ENCODE data around the gene BTF3L4. TPM values are rescaled to one million over a fixed set of nuclear protein-coding genes. Genes with fewer than 3 reads are reported as not detected.

Gene BTF3L4
- total RNA-seq, 1 donor from 2014 or later, result 288 TPM

GRCh38 chr1:52127181-52128180, 71.4 kb downstream of the BTF3L4 start:
- no peak overlapping the region for H3K27ac ChIP-seq
- peaks cover 3% of the 10 kb centered on the region for H3K27me3 Mint-ChIP-seq (ENCODE audit: insufficient read depth, low read depth)
- no peaks in the 10 kb centered on the region for H3K36me3 ChIP-seq
- no peaks in the 10 kb centered on the region for H3K4me1 Mint-ChIP-seq
- H3K27ac Mint-ChIP-seq, result no peak overlapping the region
- no peak for DNase-seq (ENCODE audit: low spot score)
- peaks cover 2% of the 10 kb centered on the region for H3K9me3 Mint-ChIP-seq
- no peaks in the 10 kb centered on the region for H4K20me1 ChIP-seq (ENCODE audit: low read depth)
- no peak overlapping the region for H3K4me2 ChIP-seq
- no peak overlapping the region for H2AFZ ChIP-seq (replicated peaks)
- no peaks in the 10 kb centered on the region for H3K4me1 ChIP-seq
- TF ChIP-seq EZH2 (IDR thresholded peaks at IDR 0.05), result no peak
- no peak for TF ChIP-seq EZH2phosphoT487 (IDR thresholded peaks at IDR 0.05)
- peak; percentile 59 for TF ChIP-seq CTCF (IDR thresholded peaks at IDR 0.05)
- H3K4me3 Mint-ChIP-seq, result no peak overlapping the region
- H3K27me3 ChIP-seq, result peaks cover 16% of the 10 kb centered on the region
- no peaks in the 10 kb centered on the region for H3F3A ChIP-seq (ENCODE audit: low read depth)
- H3K9ac ChIP-seq, result no peak overlapping the region
- H3K79me2 ChIP-seq (ENCODE audit: low read depth), result no peaks in the 10 kb centered on the region
- H3K4me3 ChIP-seq, result no peak overlapping the region
- H3K36me3 Mint-ChIP-seq, result no peaks in the 10 kb centered on the region
- no peaks in the 10 kb centered on the region for H3K9me3 ChIP-seq (ENCODE audit: low read depth)

GRCh38 chr1:52139817-52140540, 83.9 kb downstream of the BTF3L4 start:
- Histone ChIP-seq H3K27ac (no peak overlapping the region), H3K4me1 (peaks cover 9% of the 10 kb centered on the region), H3K9ac (no peak overlapping the region), H3F3A (ENCODE audit: low read depth) (peaks cover 16% of the 10 kb centered on the region), H3K4me2 (no peak overlapping the region), H3K9me3 (ENCODE audit: low read depth) (no peaks in the 10 kb centered on the region), H3K4me3 (no peak overlapping the region), H3K36me3 (no peaks in the 10 kb centered on the region), H3K79me2 (ENCODE audit: low read depth) (peaks cover 28% of the 10 kb centered on the region), H2AFZ (replicated peaks) (no peak overlapping the region), H3K27me3 (peaks cover 24% of the 10 kb centered on the region), H4K20me1 (ENCODE audit: low read depth) (peaks cover 7% of the 10 kb centered on the region)
- Mint-ChIP-seq H3K4me1 (peaks cover 10% of the 10 kb centered on the region), H3K27me3 (ENCODE audit: insufficient read depth, low read depth) (no peaks in the 10 kb centered on the region), H3K27ac (no peak overlapping the region), H3K9me3 (no peaks in the 10 kb centered on the region), H3K4me3 (no peak overlapping the region), H3K36me3 (no peaks in the 10 kb centered on the region)
- TF ChIP-seq CTCF (IDR thresholded peaks at IDR 0.05), result no peak
- TF ChIP-seq EZH2phosphoT487 (IDR thresholded peaks at IDR 0.05), result no peak
- no peak for TF ChIP-seq EZH2 (IDR thresholded peaks at IDR 0.05)
- DNase-seq (ENCODE audit: low spot score), result no peak

Other genes with a start within 250 kb of the BTF3L4 start
- gene NRDC, start 177.6 kb upstream of the BTF3L4 start, total RNA-seq (ENCODE audit: low replicate concordance), result 98.4 and 141 TPM in 2 replicates
- gene RAB3B, start 65.6 kb upstream of the BTF3L4 start, total RNA-seq (ENCODE audit: low replicate concordance), result 19.3 and 20.4 TPM in 2 replicates
- 3.5 and 7.3 TPM in 2 replicates for gene KTI12, start 22.5 kb upstream of the BTF3L4 start, total RNA-seq (ENCODE audit: low replicate concordance)
- gene TXNDC12, start 1.1 kb upstream of the BTF3L4 start, total RNA-seq (ENCODE audit: low replicate concordance), result 64.5 and 75.3 TPM in 2 replicates
- gene ZFYVE9, start 85.8 kb downstream of the BTF3L4 start, total RNA-seq (ENCODE audit: low replicate concordance), result 32.9 and 42.7 TPM in 2 replicates

All from neural progenitor cell (in vitro differentiated cells).